ENCODE results near the gene NRTN. TPM values are rescaled to one million over a fixed set of nuclear protein-coding genes. Genes with fewer than 3 reads are reported as not detected.

The NRTN gene
- total and polyA plus RNA-seq, 2 donors (not counting 3 experiments of a cell fraction or from before 2014, with no cell fraction given) = 0.41 TPM; not detected in 1

DNA sequence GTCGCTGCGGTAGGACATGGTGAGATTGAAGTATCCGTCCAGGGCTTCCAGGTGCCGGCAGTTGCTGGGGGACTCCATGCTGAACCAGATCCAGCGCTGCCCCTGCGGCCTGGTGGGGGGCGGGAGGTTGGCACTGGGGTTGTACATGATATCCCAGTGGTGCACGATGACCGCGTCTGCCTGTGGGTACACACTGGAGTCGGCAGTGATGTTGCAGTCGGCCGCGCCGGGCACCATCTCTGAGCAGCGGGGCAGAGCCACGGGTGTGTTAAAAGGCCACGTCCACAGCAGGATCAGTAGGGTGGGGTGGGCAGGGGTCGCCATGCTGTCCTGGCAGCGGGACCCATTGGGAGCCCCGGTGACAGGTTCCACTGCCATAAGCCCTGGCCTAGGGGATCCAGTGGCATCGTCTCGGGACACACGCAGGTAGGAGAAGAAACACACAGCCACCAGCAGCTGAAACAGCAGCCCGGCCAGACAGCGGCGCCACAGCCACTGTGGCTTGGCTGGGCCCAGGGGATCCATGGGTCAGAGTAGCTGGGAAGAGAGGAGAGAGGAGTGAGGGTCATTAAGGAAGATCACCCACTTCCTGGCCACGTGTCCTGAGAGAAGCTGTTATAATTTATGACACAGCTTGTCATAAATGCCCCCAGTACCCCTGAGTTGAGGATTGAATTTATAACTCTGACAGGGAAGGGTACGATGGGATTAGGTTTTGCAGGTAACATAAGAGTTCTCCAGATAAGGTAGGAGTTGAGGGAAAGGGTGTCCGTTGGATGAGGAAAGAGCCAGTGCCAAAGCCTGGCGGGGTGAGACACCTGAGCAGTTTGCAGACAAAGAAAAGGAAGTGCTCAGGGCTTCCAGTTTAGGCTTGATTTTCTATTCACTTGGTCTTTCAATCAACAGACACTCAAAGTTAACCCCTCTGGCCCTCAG, 62.6 kb downstream of the NRTN start:
- H4K20me1 ChIP-seq (replicated peaks; ENCODE audit: control insufficient read depth, extremely low read depth, insufficient read depth, low read length) = no peaks in the 10 kb centered on the region
- no peaks in the 10 kb centered on the region for H3K27me3 ChIP-seq (ENCODE audit: control insufficient read depth in 2 of 2, insufficient read depth in 2 of 2, low read length in 2 of 2)
- BruUV-seq (replicated peaks) = no TSS peak
- no peak overlapping the region for H3K4me3 ChIP-seq (replicated peaks in 1 of 3; ENCODE audit: insufficient read depth in 1 of 3, low read depth in 1 of 3, low read length in 3 of 3)
- no peak for DNase-seq (ENCODE audit: low read depth, low spot score)
- TF ChIP-seq EZH2 (IDR thresholded peaks at IDR 0.05; ENCODE audit: borderline replicate concordance, low read depth, low read length, severe bottlenecking) (no peak), FOS (IDR thresholded peaks at IDR 0.05; ENCODE audit: borderline replicate concordance, insufficient read depth, low read length) (no peak), JUN (IDR thresholded peaks at IDR 0.05; ENCODE audit: borderline replicate concordance, insufficient read depth, insufficient read length, low read depth) (no peak), POLR2AphosphoS5 (IDR thresholded peaks at IDR 0.05; ENCODE audit: insufficient read depth, low read depth, low read length) (no peak), POLR2A (IDR thresholded peaks at IDR 0.05; ENCODE audit: low read depth, low read length) (no peak), MYC (IDR thresholded peaks at IDR 0.05; ENCODE audit: low read depth, low read length) (no peak), GATA2 (IDR thresholded peaks at IDR 0.05; ENCODE audit: insufficient read depth, insufficient read length, low read depth, low read length) (no peak)
- TF ChIP-seq, protein P1, sequence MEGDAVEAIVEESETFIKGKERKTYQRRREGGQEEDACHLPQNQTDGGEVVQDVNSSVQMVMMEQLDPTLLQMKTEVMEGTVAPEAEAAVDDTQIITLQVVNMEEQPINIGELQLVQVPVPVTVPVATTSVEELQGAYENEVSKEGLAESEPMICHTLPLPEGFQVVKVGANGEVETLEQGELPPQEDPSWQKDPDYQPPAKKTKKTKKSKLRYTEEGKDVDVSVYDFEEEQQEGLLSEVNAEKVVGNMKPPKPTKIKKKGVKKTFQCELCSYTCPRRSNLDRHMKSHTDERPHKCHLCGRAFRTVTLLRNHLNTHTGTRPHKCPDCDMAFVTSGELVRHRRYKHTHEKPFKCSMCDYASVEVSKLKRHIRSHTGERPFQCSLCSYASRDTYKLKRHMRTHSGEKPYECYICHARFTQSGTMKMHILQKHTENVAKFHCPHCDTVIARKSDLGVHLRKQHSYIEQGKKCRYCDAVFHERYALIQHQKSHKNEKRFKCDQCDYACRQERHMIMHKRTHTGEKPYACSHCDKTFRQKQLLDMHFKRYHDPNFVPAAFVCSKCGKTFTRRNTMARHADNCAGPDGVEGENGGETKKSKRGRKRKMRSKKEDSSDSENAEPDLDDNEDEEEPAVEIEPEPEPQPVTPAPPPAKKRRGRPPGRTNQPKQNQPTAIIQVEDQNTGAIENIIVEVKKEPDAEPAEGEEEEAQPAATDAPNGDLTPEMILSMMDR (IDR thresholded peaks at IDR 0.05; ENCODE audit: extremely low read depth in 1 of 2, insufficient read depth in 1 of 2, low read depth in 1 of 2, low read length in 2 of 2) = no peak
- TF ChIP-seq, protein P2, sequence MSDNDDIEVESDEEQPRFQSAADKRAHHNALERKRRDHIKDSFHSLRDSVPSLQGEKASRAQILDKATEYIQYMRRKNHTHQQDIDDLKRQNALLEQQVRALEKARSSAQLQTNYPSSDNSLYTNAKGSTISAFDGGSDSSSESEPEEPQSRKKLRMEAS (IDR thresholded peaks at IDR 0.05; ENCODE audit: insufficient read depth, insufficient read length) = no peak
- intact Hi-C loops (cut with micrococcal nuclease) (no loop called here), dilution Hi-C loops (cut with MboI; ENCODE audit: extremely low pct_ligation_motif_present, low sequenced_read_pairs) (no loop called here)
- H3K4me1 ChIP-seq (ENCODE audit: control insufficient read depth, extremely low read depth, insufficient read depth, low read length) = no peaks in the 10 kb centered on the region
- H3K4me2 ChIP-seq (ENCODE audit: insufficient read depth, low read length) = no peak overlapping the region
- H3K27ac ChIP-seq (ENCODE audit: insufficient read depth, low read depth, low read length) = no peak overlapping the region
- H2AFZ ChIP-seq (ENCODE audit: low read depth, low read length) = no peak overlapping the region
- H3K9me1 ChIP-seq (replicated peaks; ENCODE audit: control insufficient read depth, extremely low read depth, insufficient read depth, low read length) = no peaks in the 10 kb centered on the region
- CTCF ChIA-PET = no interaction called here
- POLR2A ChIA-PET = no interaction called here
- no peak overlapping the region for H3K9ac ChIP-seq (replicated peaks; ENCODE audit: extremely low read depth, insufficient read depth, low read length)
- no peaks in the 10 kb centered on the region for H3K79me2 ChIP-seq (ENCODE audit: control insufficient read depth, insufficient read depth, low read length)
- no peaks in the 10 kb centered on the region for H3K36me3 ChIP-seq (ENCODE audit: control insufficient read depth in 2 of 2, extremely low read depth in 1 of 2, insufficient read depth in 2 of 2, low read length in 2 of 2)
- no peaks in the 10 kb centered on the region for H3K9me3 ChIP-seq (replicated peaks; ENCODE audit: control insufficient read depth, insufficient read depth, low read length)
- no peak for FAIRE-seq

Data from endothelial cell of umbilical vein (primary cell).